DND-41 (cell line): ENCODE measurements around the gene EPN2.

Experiments used
- ATAC-seq: fragments of 200-7000 bp; cut with Tn5 transposase; 3 replicates; pipeline ENCODE4 v1.9.1; 2021; ENCODE audit warnings: low read depth; ENCODE audit not compliant: insufficient read depth
- DNase-seq: peaks from one replicate; pipeline ENCODE4 v3.0.0-alpha.2; 2020
- H2AFZ ChIP-seq: 2 replicates; pipeline ENCODE4 v1.6.0; 2012; ENCODE audit warnings: low read depth, low read length
- H3K27ac ChIP-seq: 2 replicates; pipeline ENCODE4 v1.5.1; 2012; ENCODE audit warnings: low read length, inconsistent platforms
- H3K27me3 ChIP-seq: fragments of 200-600 bp; sonication (generic); 2 replicates; pipeline ENCODE4 v1.6.0; 2012; ENCODE audit warnings: low read length, mild to moderate bottlenecking, inconsistent platforms; ENCODE audit not compliant: insufficient read depth, poor library complexity
- H3K36me3 ChIP-seq: 2 replicates; pipeline ENCODE4 v1.5.1; 2012; ENCODE audit warnings: low read length, inconsistent platforms; ENCODE audit not compliant: insufficient read depth
- H3K4me1 ChIP-seq: 2 replicates; pipeline ENCODE4 v1.5.1; 2012; ENCODE audit warnings: mild to moderate bottlenecking, low read length; ENCODE audit not compliant: insufficient read depth
- H3K4me2 ChIP-seq: 2 replicates; pipeline ENCODE4 v1.6.0; 2012; ENCODE audit warnings: mild to moderate bottlenecking, moderate library complexity, low read length, inconsistent platforms; ENCODE audit not compliant: insufficient read depth
- H3K4me3 ChIP-seq, 2 experiments: fragments of 200-600 bp in 1 of 2; shearing (Covaris generic) in 1 of 2; 2 replicates each; pipeline ENCODE4 v1.5.1; 2012 to 2016; ENCODE audit warnings: inconsistent platforms in 2 of 2, low read length in 2 of 2, mild to moderate bottlenecking in 2 of 2, low read depth in 1 of 2, moderate library complexity in 1 of 2
- H3K79me2 ChIP-seq: 2 replicates; pipeline ENCODE4 v1.6.0; 2012; ENCODE audit warnings: low read length, inconsistent platforms; ENCODE audit not compliant: insufficient read depth
- H3K9ac ChIP-seq: 2 replicates; pipeline ENCODE4 v1.6.0; 2012; ENCODE audit warnings: low read depth, mild to moderate bottlenecking, inconsistent platforms, low read length, moderate library complexity
- H3K9me3 ChIP-seq: 2 replicates; pipeline ENCODE4 v1.5.1; 2012; ENCODE audit warnings: low read length, moderate library complexity, mild to moderate bottlenecking, inconsistent platforms; ENCODE audit not compliant: insufficient read depth, severe bottlenecking
- H4K20me1 ChIP-seq: 2 replicates; pipeline ENCODE4 v1.6.0; 2012; ENCODE audit warnings: low read length; ENCODE audit not compliant: insufficient read depth
- EZH2 ChIP-seq: IDR thresholded peaks from 3 replicates; pipeline ENCODE4 v1.6.1; 2012; ENCODE audit warnings: borderline replicate concordance, low read depth, mild to moderate bottlenecking, moderate library complexity, low read length, inconsistent platforms; ENCODE audit not compliant: severe bottlenecking
- TF ChIP-seq, protein P1 (sequence below): IDR thresholded peaks from 2 replicates; pipeline ENCODE4 v1.5.1; 2012; ENCODE audit warnings: borderline replicate concordance, low read length, moderate library complexity, mild to moderate bottlenecking; ENCODE audit not compliant: poor library complexity, severe bottlenecking; ENCODE audit errors: extremely low read depth

Gene EPN2

DNA sequence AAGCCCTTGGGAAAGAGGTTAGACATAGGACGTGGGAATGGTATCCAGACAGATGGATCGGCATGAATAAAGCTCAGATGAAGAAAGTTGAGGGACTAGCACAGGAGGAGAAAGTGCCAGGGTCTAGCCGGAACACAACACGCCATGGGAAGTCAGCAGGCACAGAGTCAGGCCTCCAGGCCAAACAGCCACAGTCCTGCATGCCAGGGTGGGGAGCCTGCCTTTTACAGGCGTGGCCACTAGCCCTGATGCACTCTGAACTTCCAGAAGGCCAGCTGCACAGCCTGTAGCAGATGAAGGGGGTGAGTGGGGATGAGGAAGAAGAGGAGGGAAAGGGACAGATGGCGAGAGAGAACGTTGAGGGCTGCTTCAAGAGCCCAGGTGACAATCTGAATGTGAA, 120.2 kb downstream of the EPN2 start:
- no peak for TF ChIP-seq EZH2
- TF ChIP-seq, protein P1, sequence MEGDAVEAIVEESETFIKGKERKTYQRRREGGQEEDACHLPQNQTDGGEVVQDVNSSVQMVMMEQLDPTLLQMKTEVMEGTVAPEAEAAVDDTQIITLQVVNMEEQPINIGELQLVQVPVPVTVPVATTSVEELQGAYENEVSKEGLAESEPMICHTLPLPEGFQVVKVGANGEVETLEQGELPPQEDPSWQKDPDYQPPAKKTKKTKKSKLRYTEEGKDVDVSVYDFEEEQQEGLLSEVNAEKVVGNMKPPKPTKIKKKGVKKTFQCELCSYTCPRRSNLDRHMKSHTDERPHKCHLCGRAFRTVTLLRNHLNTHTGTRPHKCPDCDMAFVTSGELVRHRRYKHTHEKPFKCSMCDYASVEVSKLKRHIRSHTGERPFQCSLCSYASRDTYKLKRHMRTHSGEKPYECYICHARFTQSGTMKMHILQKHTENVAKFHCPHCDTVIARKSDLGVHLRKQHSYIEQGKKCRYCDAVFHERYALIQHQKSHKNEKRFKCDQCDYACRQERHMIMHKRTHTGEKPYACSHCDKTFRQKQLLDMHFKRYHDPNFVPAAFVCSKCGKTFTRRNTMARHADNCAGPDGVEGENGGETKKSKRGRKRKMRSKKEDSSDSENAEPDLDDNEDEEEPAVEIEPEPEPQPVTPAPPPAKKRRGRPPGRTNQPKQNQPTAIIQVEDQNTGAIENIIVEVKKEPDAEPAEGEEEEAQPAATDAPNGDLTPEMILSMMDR, result no peak
- no peak for DNase-seq
- Histone ChIP-seq H3K27me3 (peaks cover 2% of the 10 kb centered on the region), H3K9me3 (no peaks in the 10 kb centered on the region), H3K36me3 (no peaks in the 10 kb centered on the region), H4K20me1 (peaks cover 9% of the 10 kb centered on the region; the same call in 1 of the 2 replicates), H3K27ac (no peak overlapping the region), H3K79me2 (no peaks in the 10 kb centered on the region), H3K4me1 (peaks cover 6% of the 10 kb centered on the region), H2AFZ (no peak overlapping the region), H3K4me2 (no peak overlapping the region), H3K9ac (no peak overlapping the region), H3K4me3 (no peak overlapping the region)
- ATAC-seq, result no peak

DNA sequence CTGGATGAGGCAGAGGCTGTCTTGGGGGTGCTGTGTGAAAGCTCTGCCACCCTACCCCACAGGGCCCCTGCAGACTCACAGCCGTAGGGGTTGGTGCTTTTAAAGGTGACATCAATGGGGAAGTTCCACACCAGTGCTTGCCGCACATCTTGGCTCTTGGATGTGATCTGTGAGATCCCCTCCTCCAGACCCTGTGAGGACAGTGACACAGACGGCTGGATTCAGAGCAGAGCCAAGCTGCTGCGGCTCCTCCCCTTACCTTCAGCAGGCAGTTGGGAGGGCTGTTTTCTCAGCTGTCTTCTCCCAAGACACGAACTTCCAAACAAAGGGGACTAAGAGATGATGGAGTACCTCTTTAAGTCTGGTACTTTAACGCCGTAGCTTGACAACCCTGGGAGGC, 120.6 kb downstream of the EPN2 start:
- H3K4me1 ChIP-seq, result peaks cover 11% of the 10 kb centered on the region
- no peak overlapping the region for H3K4me2 ChIP-seq
- H3K27ac ChIP-seq, result no peak overlapping the region
- DNase-seq (no peak), ATAC-seq (no peak)
- no peaks in the 10 kb centered on the region for H3K79me2 ChIP-seq
- no peak overlapping the region for H3K9ac ChIP-seq
- no peak for TF ChIP-seq EZH2
- TF ChIP-seq, protein P1, result no peak
- peaks cover 9% of the 10 kb centered on the region; the same call in 1 of the 2 replicates for H4K20me1 ChIP-seq
- H3K4me3 ChIP-seq, result no peak overlapping the region
- H2AFZ ChIP-seq, result no peak overlapping the region
- no peaks in the 10 kb centered on the region for H3K9me3 ChIP-seq
- H3K36me3 ChIP-seq, result no peaks in the 10 kb centered on the region
- peaks cover 2% of the 10 kb centered on the region for H3K27me3 ChIP-seq

DNA sequence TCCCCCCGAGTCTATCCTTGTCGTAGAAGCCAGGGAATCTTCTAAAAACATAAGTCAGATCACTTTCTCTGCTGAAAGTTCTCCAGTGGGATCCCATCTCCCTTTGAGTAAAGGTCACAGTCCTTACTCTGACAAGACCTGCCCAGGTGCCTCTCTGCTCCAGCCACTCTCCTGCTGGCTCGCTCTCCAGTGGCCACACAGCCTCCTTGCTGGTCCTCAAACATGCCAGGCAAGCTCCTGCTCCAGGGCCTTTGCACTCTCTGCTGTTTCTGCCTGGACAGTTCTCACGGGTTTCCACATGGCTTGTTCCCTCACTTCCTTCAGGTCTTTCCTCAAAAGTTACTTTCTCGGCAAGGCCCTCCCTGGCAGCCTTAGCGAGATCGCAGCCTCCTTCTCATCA, 122.0 kb downstream of the EPN2 start:
- no peaks in the 10 kb centered on the region for H3K36me3 ChIP-seq
- no peak overlapping the region for H3K4me3 ChIP-seq
- H3K4me1 ChIP-seq, result peaks cover 17% of the 10 kb centered on the region
- H3K27ac ChIP-seq, result no peak overlapping the region
- no peaks in the 10 kb centered on the region for H3K9me3 ChIP-seq
- H3K79me2 ChIP-seq, result no peaks in the 10 kb centered on the region
- DNase-seq (no peak), ATAC-seq (no peak)
- no peak overlapping the region for H3K4me2 ChIP-seq
- TF ChIP-seq, protein P1, result no peak
- no peak for TF ChIP-seq EZH2
- H2AFZ ChIP-seq, result no peak overlapping the region
- peaks cover under 1% of the 10 kb centered on the region for H3K27me3 ChIP-seq
- no peak overlapping the region for H3K9ac ChIP-seq
- peaks cover 9% of the 10 kb centered on the region; the same call in 1 of the 2 replicates for H4K20me1 ChIP-seq

DNA sequence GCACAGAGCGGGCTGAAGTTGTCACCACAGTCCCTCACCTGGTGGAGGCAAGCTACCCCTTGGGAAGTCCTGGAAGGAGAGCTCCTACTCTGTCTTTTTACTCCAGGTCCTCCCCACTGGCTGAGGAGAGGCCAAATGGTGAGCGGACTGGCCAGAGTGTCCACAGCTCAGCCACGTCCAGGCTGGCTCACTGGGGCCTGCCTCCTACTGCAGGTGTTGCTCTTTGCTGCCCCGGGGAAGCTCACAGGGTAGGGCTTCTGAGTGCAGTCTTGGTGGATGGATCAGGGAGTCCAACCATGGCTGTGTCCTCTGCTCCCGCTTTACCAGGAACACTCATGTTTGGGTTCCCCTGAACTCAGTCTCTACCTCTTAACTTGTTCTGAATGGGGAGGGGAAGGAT, 122.7 kb downstream of the EPN2 start:
- Histone ChIP-seq H3K79me2 (no peaks in the 10 kb centered on the region), H3K4me1 (peaks cover 17% of the 10 kb centered on the region), H3K4me2 (no peak overlapping the region), H4K20me1 (peaks cover 9% of the 10 kb centered on the region; the same call in 1 of the 2 replicates), H3K4me3 (no peak overlapping the region), H3K27ac (no peak overlapping the region), H3K36me3 (no peaks in the 10 kb centered on the region), H3K9ac (no peak overlapping the region), H2AFZ (no peak overlapping the region), H3K9me3 (no peaks in the 10 kb centered on the region), H3K27me3 (no peaks in the 10 kb centered on the region)
- ATAC-seq (no peak), DNase-seq (no peak)
- TF ChIP-seq, protein P1, result no peak
- no peak for TF ChIP-seq EZH2
